Smooth muscle cell (in vitro differentiated cells): ENCODE results near the gene CTDSP1. TPM values are rescaled to one million over a fixed set of nuclear protein-coding genes. Genes with fewer than 3 reads are reported as not detected.

Experiments
- DNase-seq: peaks from one replicate; lab custom pipeline; 2025; ENCODE audit not compliant: unreplicated experiment; lab: John Stamatoyannopoulos, UW
- H2AFZ ChIP-seq: fragments of 200-600 bp; sonication (generic); 2 replicates; pipeline ENCODE4 v1.6.0; 2016; ENCODE audit warnings: antibody characterized with exemption, low read depth, mild to moderate bottlenecking
- H3F3A ChIP-seq: fragments of 200-600 bp; sonication (generic); 2 replicates; pipeline ENCODE4 v1.6.0; 2017; ENCODE audit warnings: antibody characterized with exemption, low read depth
- H3K27ac ChIP-seq: fragments of 200-600 bp; sonication (generic); 2 replicates; pipeline ENCODE4 v1.5.1; 2016; ENCODE audit warnings: low read depth, mild to moderate bottlenecking
- H3K27me3 ChIP-seq: fragments of 200-600 bp; sonication (generic); 2 replicates; pipeline ENCODE4 v1.6.1; 2016; ENCODE audit warnings: low read depth, mild to moderate bottlenecking
- H3K36me3 ChIP-seq: fragments of 200-600 bp; sonication (generic); 2 replicates; pipeline ENCODE4 v1.5.1; 2016; ENCODE audit warnings: low read depth
- H3K4me1 ChIP-seq: fragments of 200-600 bp; sonication (generic); 2 replicates; pipeline ENCODE4 v1.5.1; 2016; ENCODE audit warnings: low read depth
- H3K4me2 ChIP-seq: fragments of 200-600 bp; sonication (generic); 2 replicates; pipeline ENCODE4 v1.6.0; 2016; ENCODE audit warnings: mild to moderate bottlenecking
- H3K4me3 ChIP-seq: fragments of 200-600 bp; sonication (generic); 2 replicates; pipeline ENCODE4 v1.5.1; 2016; ENCODE audit warnings: mild to moderate bottlenecking
- H3K79me2 ChIP-seq: fragments of 200-600 bp; sonication (generic); 2 replicates; pipeline ENCODE4 v1.6.0; 2016; ENCODE audit warnings: low read depth, mild to moderate bottlenecking
- H3K9ac ChIP-seq: fragments of 200-600 bp; sonication (generic); 2 replicates; pipeline ENCODE4 v1.6.0; 2016; ENCODE audit warnings: low read depth
- H3K9me3 ChIP-seq: fragments of 200-600 bp; sonication (generic); replicated peaks from 2 replicates; pipeline ENCODE4 v1.5.1; 2016; ENCODE audit warnings: low read depth
- H4K20me1 ChIP-seq: fragments of 200-600 bp; sonication (generic); 2 replicates; pipeline ENCODE4 v1.6.0; 2016; ENCODE audit warnings: low read depth
- WGBS: methylation state at CpG from one replicate; pipeline ENCODE4 v1.1.7; 2016; ENCODE audit warnings: low lambda C conversion rate; 5-methylcytosine and 5-hydroxymethylcytosine counted together
- polyA plus RNA-seq: library from polyadenylated mRNA; unstranded; fragments of >200 nt; fragmentation: Nextera tagmentation; extraction: Ambion mirVana; gene quantifications from 2 replicates; pipeline ENCODE4 v1.2.1, GENCODE V29; 2016
- total RNA-seq: library from RNA; depleted of rRNA; stranded (reverse); fragments of >200 nt; gene quantifications from 2 replicates; pipeline ENCODE4 v1.2.3, GENCODE V29; 2014
- TF ChIP-seq, protein P1 (sequence below): fragments of 200-600 bp; sonication (generic); IDR thresholded peaks from 2 replicates; pipeline ENCODE4 v1.5.1; 2017; ENCODE audit warnings: borderline replicate concordance, mild to moderate bottlenecking, antibody characterized with exemption; ENCODE audit not compliant: insufficient read depth, poor library complexity, severe bottlenecking

CTDSP1 gene
- total and polyA plus RNA-seq, 2 experiments from 2014 or later, result 18.7 to 62.5 TPM

DNA sequence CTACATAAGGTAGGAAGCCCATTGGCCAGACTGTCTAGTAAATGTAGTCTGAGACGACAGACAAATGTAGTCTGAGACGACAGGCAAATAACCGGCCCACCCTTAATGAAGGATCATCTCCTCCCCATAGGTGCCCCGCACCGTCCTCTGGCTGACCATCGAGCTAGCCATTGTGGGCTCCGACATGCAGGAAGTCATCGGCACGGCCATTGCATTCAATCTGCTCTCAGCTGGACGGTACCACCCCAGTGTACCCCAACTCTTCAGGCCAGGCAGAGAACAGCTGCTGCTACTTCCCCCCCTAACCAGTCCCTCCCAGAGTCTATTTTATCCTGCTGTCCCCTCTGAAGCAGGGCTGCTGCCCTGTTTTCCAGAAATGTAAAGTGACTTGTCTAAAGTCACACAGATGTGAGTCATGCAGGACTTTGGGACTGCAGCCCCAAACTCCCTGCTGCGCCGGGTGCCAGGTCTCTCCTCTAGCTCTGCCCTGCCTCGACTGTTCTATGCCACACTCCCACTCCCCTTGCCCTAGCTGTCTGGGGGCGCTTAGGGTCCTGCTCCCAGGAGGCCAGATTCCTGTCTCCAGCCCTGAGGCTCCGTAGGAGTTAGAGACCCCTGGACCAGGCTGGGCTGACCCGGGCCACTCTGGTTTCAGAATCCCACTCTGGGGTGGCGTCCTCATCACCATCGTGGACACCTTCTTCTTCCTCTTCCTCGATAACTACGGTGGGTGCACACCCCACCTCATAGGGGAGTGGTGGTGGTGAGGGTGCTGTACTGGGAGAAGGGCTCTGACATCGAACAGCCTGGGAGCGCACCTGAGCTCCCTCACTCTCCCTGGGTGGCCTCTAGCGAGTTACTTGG, 12.9 kb upstream of the CTDSP1 start:
- TF ChIP-seq, protein P1, sequence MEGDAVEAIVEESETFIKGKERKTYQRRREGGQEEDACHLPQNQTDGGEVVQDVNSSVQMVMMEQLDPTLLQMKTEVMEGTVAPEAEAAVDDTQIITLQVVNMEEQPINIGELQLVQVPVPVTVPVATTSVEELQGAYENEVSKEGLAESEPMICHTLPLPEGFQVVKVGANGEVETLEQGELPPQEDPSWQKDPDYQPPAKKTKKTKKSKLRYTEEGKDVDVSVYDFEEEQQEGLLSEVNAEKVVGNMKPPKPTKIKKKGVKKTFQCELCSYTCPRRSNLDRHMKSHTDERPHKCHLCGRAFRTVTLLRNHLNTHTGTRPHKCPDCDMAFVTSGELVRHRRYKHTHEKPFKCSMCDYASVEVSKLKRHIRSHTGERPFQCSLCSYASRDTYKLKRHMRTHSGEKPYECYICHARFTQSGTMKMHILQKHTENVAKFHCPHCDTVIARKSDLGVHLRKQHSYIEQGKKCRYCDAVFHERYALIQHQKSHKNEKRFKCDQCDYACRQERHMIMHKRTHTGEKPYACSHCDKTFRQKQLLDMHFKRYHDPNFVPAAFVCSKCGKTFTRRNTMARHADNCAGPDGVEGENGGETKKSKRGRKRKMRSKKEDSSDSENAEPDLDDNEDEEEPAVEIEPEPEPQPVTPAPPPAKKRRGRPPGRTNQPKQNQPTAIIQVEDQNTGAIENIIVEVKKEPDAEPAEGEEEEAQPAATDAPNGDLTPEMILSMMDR, result no peak
- peak overlapping the region; percentile 78 for H3K4me2 ChIP-seq
- no peaks in the 10 kb centered on the region for H3K4me1 ChIP-seq
- H3K27ac ChIP-seq, result no peak overlapping the region
- peak overlapping the region; percentile 43 for H3K4me3 ChIP-seq
- H3K9ac ChIP-seq, result no peak overlapping the region
- no peak for DNase-seq
- peak overlapping the region; percentile 93 for H2AFZ ChIP-seq
- H3F3A ChIP-seq, result no peaks in the 10 kb centered on the region
- no peaks in the 10 kb centered on the region for H3K79me2 ChIP-seq
- H4K20me1 ChIP-seq, result no peaks in the 10 kb centered on the region
- no peaks in the 10 kb centered on the region for H3K9me3 ChIP-seq
- H3K36me3 ChIP-seq, result no peaks in the 10 kb centered on the region
- no peaks in the 10 kb centered on the region for H3K27me3 ChIP-seq
- WGBS, result 83% methylated on average over 23 of the region's 23 CpGs

DNA sequence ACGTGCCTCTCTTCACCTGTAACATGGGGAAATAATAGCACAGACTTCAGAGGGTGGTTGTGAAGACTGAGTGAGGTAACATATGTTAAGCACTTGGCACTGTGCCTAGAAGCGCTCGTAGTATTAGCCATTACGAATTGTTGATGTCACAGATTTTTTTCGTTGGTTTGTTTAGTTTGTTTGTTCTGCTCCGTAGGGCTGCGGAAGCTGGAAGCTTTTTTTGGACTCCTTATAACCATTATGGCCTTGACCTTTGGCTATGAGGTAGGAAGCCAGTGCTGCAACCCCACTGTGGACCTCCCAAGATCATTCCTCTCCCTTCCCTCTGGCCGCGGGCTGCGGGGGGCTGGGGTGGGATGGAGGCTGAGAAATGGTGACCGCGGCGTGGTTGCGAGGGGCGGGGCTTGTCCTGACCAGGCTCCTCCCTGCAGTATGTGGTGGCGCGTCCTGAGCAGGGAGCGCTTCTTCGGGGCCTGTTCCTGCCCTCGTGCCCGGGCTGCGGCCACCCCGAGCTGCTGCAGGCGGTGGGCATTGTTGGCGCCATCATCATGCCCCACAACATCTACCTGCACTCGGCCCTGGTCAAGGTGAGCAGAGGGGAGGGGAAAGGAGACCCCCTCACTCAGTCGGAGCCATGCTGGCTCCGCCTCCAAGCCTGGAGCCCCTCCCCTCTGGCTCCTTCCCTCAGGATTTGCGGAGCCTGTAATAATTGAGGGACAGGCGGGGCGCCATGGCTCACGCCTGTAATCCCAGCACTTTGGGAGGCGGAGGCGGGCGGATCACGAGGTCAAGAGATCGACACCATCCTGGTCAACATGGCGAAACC, 12.1 kb upstream of the CTDSP1 start:
- Histone ChIP-seq H3K36me3 (no peaks in the 10 kb centered on the region), H4K20me1 (no peaks in the 10 kb centered on the region), H3K27ac (no peak overlapping the region), H2AFZ (peak overlapping the region; percentile 93), H3K27me3 (no peaks in the 10 kb centered on the region), H3K79me2 (no peaks in the 10 kb centered on the region), H3K9me3 (no peaks in the 10 kb centered on the region), H3K9ac (no peak overlapping the region), H3K4me2 (peak overlapping the region; percentile 78), H3K4me3 (peak overlapping the region; percentile 43), H3F3A (no peaks in the 10 kb centered on the region), H3K4me1 (no peaks in the 10 kb centered on the region)
- WGBS, result 12% methylated on average over 36 of the region's 38 CpGs
- TF ChIP-seq, protein P1, result no peak
- DNase-seq, result peak; percentile 27

DNA sequence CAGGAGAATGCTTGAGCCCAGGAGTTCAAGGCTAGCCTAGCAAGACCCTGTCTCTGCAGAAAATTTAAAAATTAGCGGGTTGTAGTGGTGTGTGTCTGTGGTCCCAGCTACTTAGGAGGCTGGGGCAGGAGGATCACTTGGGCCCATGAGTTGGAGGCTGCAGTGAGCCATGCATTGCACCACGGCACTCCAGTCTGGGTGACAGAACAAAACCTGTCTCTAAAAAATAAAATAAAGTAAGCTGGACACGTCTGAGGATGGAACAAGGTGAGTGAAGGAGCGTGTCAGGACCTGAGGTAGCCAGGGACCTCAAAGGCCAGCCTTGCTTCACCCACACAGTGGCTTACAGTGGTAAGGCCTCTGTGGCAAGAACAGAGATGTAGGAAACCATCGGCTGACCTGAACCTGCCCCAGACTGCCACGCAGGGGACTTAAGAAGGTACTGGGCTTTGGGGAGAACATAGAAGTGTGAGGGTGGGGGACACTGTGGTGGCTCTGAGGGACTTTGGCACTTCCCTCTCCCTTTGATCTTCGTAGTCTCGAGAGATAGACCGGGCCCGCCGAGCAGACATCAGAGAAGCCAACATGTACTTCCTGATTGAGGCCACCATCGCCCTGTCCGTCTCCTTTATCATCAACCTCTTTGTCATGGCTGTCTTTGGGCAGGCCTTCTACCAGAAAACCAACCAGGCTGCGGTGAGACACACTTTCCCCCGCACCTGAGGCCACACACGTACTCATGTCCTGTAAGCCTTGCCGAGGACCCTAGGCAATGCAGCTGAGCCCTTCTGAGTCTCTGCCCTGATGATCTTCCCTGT, 10.1 kb upstream of the CTDSP1 start:
- Histone ChIP-seq H3K4me2 (no peak overlapping the region), H4K20me1 (no peaks in the 10 kb centered on the region), H3K36me3 (no peaks in the 10 kb centered on the region), H3K4me3 (no peak overlapping the region), H3K79me2 (no peaks in the 10 kb centered on the region), H2AFZ (no peak overlapping the region), H3K27ac (no peak overlapping the region), H3F3A (no peaks in the 10 kb centered on the region), H3K9me3 (no peaks in the 10 kb centered on the region), H3K9ac (no peak overlapping the region), H3K27me3 (no peaks in the 10 kb centered on the region), H3K4me1 (no peaks in the 10 kb centered on the region)
- DNase-seq, result no peak
- 96% methylated on average over 17 of the region's 17 CpGs for WGBS
- TF ChIP-seq, protein P1, result no peak
